ENCODE data around the gene STK32B. TPM values are rescaled to one million over a fixed set of nuclear protein-coding genes. Genes with fewer than 3 reads are reported as not detected.

The STK32B gene
- total and polyA plus RNA-seq, 2 of the 8 experiments (the other 6 are each of a cell fraction or from before 2014, with no cell fraction given) = 2.3 to 2.5 TPM

DNA sequence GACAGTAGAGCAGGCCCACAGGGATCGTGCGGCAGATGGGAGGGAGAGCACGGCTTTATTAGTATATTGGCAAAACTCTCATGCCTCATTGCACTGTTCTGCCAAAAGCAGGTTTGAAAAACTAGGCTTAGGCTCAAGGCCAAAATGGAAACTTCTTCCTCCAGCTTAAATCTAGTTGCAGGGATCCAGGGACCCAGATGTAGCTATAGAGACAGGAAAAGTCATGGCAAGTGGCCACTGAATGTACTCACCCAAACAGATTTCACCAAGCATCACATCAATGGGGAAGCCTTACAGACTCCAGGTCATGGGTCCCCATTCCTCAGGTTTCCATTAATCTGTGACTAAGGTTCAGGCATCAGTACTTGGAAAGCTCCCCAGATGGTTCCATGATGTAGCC lies 149.2 kb downstream of the STK32B start (continued):
- TF ChIP-seq, protein P1, sequence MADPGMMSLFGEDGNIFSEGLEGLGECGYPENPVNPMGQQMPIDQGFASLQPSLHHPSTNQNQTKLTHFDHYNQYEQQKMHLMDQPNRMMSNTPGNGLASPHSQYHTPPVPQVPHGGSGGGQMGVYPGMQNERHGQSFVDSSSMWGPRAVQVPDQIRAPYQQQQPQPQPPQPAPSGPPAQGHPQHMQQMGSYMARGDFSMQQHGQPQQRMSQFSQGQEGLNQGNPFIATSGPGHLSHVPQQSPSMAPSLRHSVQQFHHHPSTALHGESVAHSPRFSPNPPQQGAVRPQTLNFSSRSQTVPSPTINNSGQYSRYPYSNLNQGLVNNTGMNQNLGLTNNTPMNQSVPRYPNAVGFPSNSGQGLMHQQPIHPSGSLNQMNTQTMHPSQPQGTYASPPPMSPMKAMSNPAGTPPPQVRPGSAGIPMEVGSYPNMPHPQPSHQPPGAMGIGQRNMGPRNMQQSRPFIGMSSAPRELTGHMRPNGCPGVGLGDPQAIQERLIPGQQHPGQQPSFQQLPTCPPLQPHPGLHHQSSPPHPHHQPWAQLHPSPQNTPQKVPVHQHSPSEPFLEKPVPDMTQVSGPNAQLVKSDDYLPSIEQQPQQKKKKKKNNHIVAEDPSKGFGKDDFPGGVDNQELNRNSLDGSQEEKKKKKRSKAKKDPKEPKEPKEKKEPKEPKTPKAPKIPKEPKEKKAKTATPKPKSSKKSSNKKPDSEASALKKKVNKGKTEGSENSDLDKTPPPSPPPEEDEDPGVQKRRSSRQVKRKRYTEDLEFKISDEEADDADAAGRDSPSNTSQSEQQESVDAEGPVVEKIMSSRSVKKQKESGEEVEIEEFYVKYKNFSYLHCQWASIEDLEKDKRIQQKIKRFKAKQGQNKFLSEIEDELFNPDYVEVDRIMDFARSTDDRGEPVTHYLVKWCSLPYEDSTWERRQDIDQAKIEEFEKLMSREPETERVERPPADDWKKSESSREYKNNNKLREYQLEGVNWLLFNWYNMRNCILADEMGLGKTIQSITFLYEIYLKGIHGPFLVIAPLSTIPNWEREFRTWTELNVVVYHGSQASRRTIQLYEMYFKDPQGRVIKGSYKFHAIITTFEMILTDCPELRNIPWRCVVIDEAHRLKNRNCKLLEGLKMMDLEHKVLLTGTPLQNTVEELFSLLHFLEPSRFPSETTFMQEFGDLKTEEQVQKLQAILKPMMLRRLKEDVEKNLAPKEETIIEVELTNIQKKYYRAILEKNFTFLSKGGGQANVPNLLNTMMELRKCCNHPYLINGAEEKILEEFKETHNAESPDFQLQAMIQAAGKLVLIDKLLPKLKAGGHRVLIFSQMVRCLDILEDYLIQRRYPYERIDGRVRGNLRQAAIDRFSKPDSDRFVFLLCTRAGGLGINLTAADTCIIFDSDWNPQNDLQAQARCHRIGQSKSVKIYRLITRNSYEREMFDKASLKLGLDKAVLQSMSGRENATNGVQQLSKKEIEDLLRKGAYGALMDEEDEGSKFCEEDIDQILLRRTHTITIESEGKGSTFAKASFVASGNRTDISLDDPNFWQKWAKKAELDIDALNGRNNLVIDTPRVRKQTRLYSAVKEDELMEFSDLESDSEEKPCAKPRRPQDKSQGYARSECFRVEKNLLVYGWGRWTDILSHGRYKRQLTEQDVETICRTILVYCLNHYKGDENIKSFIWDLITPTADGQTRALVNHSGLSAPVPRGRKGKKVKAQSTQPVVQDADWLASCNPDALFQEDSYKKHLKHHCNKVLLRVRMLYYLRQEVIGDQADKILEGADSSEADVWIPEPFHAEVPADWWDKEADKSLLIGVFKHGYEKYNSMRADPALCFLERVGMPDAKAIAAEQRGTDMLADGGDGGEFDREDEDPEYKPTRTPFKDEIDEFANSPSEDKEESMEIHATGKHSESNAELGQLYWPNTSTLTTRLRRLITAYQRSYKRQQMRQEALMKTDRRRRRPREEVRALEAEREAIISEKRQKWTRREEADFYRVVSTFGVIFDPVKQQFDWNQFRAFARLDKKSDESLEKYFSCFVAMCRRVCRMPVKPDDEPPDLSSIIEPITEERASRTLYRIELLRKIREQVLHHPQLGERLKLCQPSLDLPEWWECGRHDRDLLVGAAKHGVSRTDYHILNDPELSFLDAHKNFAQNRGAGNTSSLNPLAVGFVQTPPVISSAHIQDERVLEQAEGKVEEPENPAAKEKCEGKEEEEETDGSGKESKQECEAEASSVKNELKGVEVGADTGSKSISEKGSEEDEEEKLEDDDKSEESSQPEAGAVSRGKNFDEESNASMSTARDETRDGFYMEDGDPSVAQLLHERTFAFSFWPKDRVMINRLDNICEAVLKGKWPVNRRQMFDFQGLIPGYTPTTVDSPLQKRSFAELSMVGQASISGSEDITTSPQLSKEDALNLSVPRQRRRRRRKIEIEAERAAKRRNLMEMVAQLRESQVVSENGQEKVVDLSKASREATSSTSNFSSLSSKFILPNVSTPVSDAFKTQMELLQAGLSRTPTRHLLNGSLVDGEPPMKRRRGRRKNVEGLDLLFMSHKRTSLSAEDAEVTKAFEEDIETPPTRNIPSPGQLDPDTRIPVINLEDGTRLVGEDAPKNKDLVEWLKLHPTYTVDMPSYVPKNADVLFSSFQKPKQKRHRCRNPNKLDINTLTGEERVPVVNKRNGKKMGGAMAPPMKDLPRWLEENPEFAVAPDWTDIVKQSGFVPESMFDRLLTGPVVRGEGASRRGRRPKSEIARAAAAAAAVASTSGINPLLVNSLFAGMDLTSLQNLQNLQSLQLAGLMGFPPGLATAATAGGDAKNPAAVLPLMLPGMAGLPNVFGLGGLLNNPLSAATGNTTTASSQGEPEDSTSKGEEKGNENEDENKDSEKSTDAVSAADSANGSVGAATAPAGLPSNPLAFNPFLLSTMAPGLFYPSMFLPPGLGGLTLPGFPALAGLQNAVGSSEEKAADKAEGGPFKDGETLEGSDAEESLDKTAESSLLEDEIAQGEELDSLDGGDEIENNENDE (IDR thresholded peaks at IDR 0.05; ENCODE audit: insufficient replicate concordance, low read length) = no peak
- TF ChIP-seq ZNF274 (IDR thresholded peaks at IDR 0.05; ENCODE audit: borderline replicate concordance, extremely low read depth, low read length) (no peak), CREB1 (IDR thresholded peaks at IDR 0.05) (no peak), KDM1A (IDR thresholded peaks at IDR 0.05; ENCODE audit: borderline replicate concordance, low read length) (no peak), RXRA (IDR thresholded peaks at IDR 0.05; ENCODE audit: insufficient read depth, low read depth, low read length) (no peak), CHD2 (IDR thresholded peaks at IDR 0.05; ENCODE audit: low read length) (no peak), TAF1 (IDR thresholded peaks at IDR 0.05; ENCODE audit: low read depth, low read length) (no peak)
- TF ChIP-seq, protein P2, sequence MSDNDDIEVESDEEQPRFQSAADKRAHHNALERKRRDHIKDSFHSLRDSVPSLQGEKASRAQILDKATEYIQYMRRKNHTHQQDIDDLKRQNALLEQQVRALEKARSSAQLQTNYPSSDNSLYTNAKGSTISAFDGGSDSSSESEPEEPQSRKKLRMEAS (IDR thresholded peaks at IDR 0.05) = no peak
- TF ChIP-seq, protein P3, sequence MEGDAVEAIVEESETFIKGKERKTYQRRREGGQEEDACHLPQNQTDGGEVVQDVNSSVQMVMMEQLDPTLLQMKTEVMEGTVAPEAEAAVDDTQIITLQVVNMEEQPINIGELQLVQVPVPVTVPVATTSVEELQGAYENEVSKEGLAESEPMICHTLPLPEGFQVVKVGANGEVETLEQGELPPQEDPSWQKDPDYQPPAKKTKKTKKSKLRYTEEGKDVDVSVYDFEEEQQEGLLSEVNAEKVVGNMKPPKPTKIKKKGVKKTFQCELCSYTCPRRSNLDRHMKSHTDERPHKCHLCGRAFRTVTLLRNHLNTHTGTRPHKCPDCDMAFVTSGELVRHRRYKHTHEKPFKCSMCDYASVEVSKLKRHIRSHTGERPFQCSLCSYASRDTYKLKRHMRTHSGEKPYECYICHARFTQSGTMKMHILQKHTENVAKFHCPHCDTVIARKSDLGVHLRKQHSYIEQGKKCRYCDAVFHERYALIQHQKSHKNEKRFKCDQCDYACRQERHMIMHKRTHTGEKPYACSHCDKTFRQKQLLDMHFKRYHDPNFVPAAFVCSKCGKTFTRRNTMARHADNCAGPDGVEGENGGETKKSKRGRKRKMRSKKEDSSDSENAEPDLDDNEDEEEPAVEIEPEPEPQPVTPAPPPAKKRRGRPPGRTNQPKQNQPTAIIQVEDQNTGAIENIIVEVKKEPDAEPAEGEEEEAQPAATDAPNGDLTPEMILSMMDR (IDR thresholded peaks at IDR 0.05; ENCODE audit: control extremely low read depth in 1 of 3, insufficient read depth in 1 of 3, low read depth in 1 of 3, low read length in 3 of 3) = no peak

All from H1 (cell line).